DOHH2 (cell line): ENCODE results near the gene ALK.

Experiments
- CTCF ChIP-seq: fragments of 200-600 bp; sonication (generic); IDR thresholded peaks from one replicate; pipeline ENCODE4 v1.5.1; 2014; ENCODE audit warnings: antibody characterized with exemption, mild to moderate bottlenecking, low read depth, low read length; ENCODE audit not compliant: poor library complexity, severe bottlenecking
- EZH2phosphoT487 ChIP-seq: fragments of 200-600 bp; sonication (generic); IDR thresholded peaks from 2 replicates; pipeline ENCODE4 v1.6.1; 2017; ENCODE audit warnings: borderline replicate concordance, mild to moderate bottlenecking, antibody characterized with exemption, low read length, moderate library complexity, mixed read lengths

- TF ChIP-seq CTCF = no peak
- no peak for TF ChIP-seq EZH2phosphoT487
These were observed 265.8 kb downstream of the ALK start for GRCh38 chr2:29655391-29656086.
